B cell (primary cell): ENCODE measurements around the gene BMF. TPM values are rescaled to one million over a fixed set of nuclear protein-coding genes. Genes with fewer than 3 reads are reported as not detected.

Source experiments
- ATAC-seq: fragments of 200-7000 bp; cut with Tn5 transposase; one replicate; pipeline ENCODE4 v1.10.0; 2021; ENCODE audit warnings: low read depth, mild to moderate bottlenecking, moderate number of reproducible peaks, moderate library complexity
- CTCF ChIA-PET: fragments of 350-600 bp; sonication (Branson Sonifier 250); formaldehyde crosslinking; loops from one replicate; lab custom pipeline; 2021; ENCODE audit warnings: antibody characterized with exemption, inconsistent platforms; lab: Charles Lee
- POLR2A ChIA-PET: fragments of 350-600 bp; sonication (Branson Sonifier 250); formaldehyde crosslinking; loops from one replicate; lab custom pipeline; 2021; ENCODE audit warnings: antibody characterized with exemption; lab: Charles Lee
- DNase-seq: peaks from one replicate; pipeline ENCODE4 v3.0.0; 2013
- H2AFZ ChIP-seq: 2 replicates; pipeline ENCODE4 v1.6.1; 2012; ENCODE audit warnings: mild to moderate bottlenecking, low read depth, low read length; ENCODE audit not compliant: insufficient read depth, poor library complexity, severe bottlenecking
- H3K27ac ChIP-seq, 2 donors: 1 replicate in 1 of 2; 2 replicates in 1 of 2; pipeline ENCODE4 v1.5.1; 2012 to 2013; ENCODE audit warnings: low read length in 2 of 2, mild to moderate bottlenecking in 2 of 2, moderate library complexity in 1 of 2
- H3K27me3 ChIP-seq, 4 experiments: fragments of 200-600 bp in 1 of 4; sonication (generic) in 1 of 4; replicated peaks in 1 of 4; 1 replicate in 2 of 4; 2 replicates in 2 of 4; pipeline versions ENCODE4 v1.6.1 to v1.7.0; 2013 to 2016; ENCODE audit warnings: low read length in 3 of 4, mild to moderate bottlenecking in 2 of 4, mixed read lengths in 1 of 4, moderate library complexity in 1 of 4; ENCODE audit not compliant: insufficient read depth in 4 of 4, control insufficient read depth in 3 of 4; ENCODE audit errors: control extremely low read depth in 1 of 4
- H3K36me3 ChIP-seq, 2 experiments: replicated peaks in 1 of 2; 1 replicate in 1 of 2; 2 replicates in 1 of 2; pipeline versions ENCODE4 v1.6.1 to v1.7.1; 2013; ENCODE audit warnings: low read length in 1 of 2; ENCODE audit not compliant: insufficient read depth in 2 of 2, control insufficient read depth in 1 of 2; ENCODE audit errors: control extremely low read depth in 1 of 2, extremely low read depth in 1 of 2
- H3K4me1 ChIP-seq, 2 donors: fragments of 200-600 bp in 1 of 2; sonication (generic) in 1 of 2; 1 replicate in 1 of 2; 2 replicates in 1 of 2; pipeline versions ENCODE4 v1.5.1 to v1.6.1; 2013 to 2017; ENCODE audit warnings: low read length in 2 of 2; ENCODE audit not compliant: control insufficient read depth in 2 of 2, insufficient read depth in 2 of 2
- H3K4me2 ChIP-seq: replicated peaks from 2 replicates; pipeline ENCODE3; 2012; ENCODE audit warnings: mild to moderate bottlenecking, low read depth, low read length; ENCODE audit not compliant: poor library complexity, severe bottlenecking
- H3K4me3 ChIP-seq, 5 experiments: fragments of 200-600 bp in 1 of 5; sonication (generic) in 1 of 5; 1 replicate in 3 of 5; 2 replicates in 2 of 5; pipeline versions ENCODE4 v1.5.1 to v1.7.0; 2011 to 2016; ENCODE audit warnings: low read length in 4 of 5, mild to moderate bottlenecking in 4 of 5, low read depth in 2 of 5, control low read depth in 1 of 5, moderate library complexity in 1 of 5; ENCODE audit not compliant: insufficient read depth in 1 of 5; ENCODE audit errors: control extremely low read depth in 1 of 5, extremely low read depth in 1 of 5
- H3K79me2 ChIP-seq: fragments of 200-600 bp; sonication (generic); one replicate; pipeline ENCODE4 v1.6.0; 2016; ENCODE audit warnings: low read length; ENCODE audit not compliant: control insufficient read depth, insufficient read depth
- H3K9ac ChIP-seq: fragments of 200-600 bp; sonication (generic); 2 replicates; pipeline ENCODE4 v1.6.1; 2017; ENCODE audit warnings: mild to moderate bottlenecking, low read length, moderate library complexity
- H3K9me3 ChIP-seq, 3 donors: one replicate each; pipeline versions ENCODE4 v1.6.1 to v1.7.1; 2013; ENCODE audit warnings: low read length in 2 of 3; ENCODE audit not compliant: control insufficient read depth in 2 of 3, insufficient read depth in 1 of 3; ENCODE audit errors: control extremely low read depth in 1 of 3
- H4K20me1 ChIP-seq: 2 replicates; pipeline ENCODE4 v1.6.0; 2012; ENCODE audit warnings: mild to moderate bottlenecking, low read length; ENCODE audit not compliant: insufficient read depth, control insufficient read depth, poor library complexity, severe bottlenecking
- H3K27ac Mint-ChIP-seq: one replicate; pipeline ENCODE4 v1.8.0; 2021; ENCODE audit warnings: mixed read lengths
- H3K27me3 Mint-ChIP-seq: one replicate; pipeline ENCODE4 v1.8.0; 2021; ENCODE audit warnings: mixed read lengths
- H3K4me1 Mint-ChIP-seq: one replicate; pipeline ENCODE4 v1.8.0; 2021; ENCODE audit warnings: mixed read lengths
- H3K4me3 Mint-ChIP-seq: one replicate; pipeline ENCODE4 v1.8.0; 2021; ENCODE audit warnings: mixed read lengths
- H3K9me3 Mint-ChIP-seq: one replicate; pipeline ENCODE4 v1.8.0; 2022; ENCODE audit warnings: mixed read lengths; ENCODE audit not compliant: insufficient read depth
- EZH2 ChIP-seq: IDR thresholded peaks from 2 replicates; pipeline ENCODE4 v1.6.1; 2012; ENCODE audit warnings: borderline replicate concordance, low read depth, mild to moderate bottlenecking, moderate library complexity, low read length; ENCODE audit not compliant: insufficient read depth, poor library complexity, severe bottlenecking
- WGBS: methylation state at CpG from one replicate; pipeline ENCODE4 v1.1.5; 2013; ENCODE audit warnings: missing lambda C conversion rate; ENCODE audit not compliant: insufficient coverage; 5-methylcytosine and 5-hydroxymethylcytosine counted together
- intact Hi-C: fragments of 100-400 bp; cut with micrococcal nuclease; formaldehyde crosslinking; loops from one replicate; pipeline ENCODE4 v1.10.0; 2022
- polyA plus RNA-seq: library from polyadenylated mRNA; depleted of rRNA; stranded (reverse); fragments of >200 nt; gene quantifications from 2 replicates; pipeline ENCODE4 v1.2.3, GENCODE V29; 2012
- total RNA-seq, 2 donors: library from RNA; stranded (reverse); fragments of 120-200 nt in 1 of 2; gene quantifications; 1 replicate in 1 of 2; 2 replicates in 1 of 2; pipeline versions ENCODE4 v1.2.3 to v1.2.4, GENCODE V29; 2013 to 2022
- TF ChIP-seq, protein P1 (sequence below): fragments of 200-600 bp; IDR thresholded peaks from one replicate; pipeline ENCODE4 v1.8.0; 2022; ENCODE audit warnings: antibody characterized with exemption, mild to moderate bottlenecking

BMF gene
- total and polyA plus RNA-seq, 2 donors (not counting 1 experiment from before 2014, with no cell fraction given): 43.2 to 343 TPM

DNA sequence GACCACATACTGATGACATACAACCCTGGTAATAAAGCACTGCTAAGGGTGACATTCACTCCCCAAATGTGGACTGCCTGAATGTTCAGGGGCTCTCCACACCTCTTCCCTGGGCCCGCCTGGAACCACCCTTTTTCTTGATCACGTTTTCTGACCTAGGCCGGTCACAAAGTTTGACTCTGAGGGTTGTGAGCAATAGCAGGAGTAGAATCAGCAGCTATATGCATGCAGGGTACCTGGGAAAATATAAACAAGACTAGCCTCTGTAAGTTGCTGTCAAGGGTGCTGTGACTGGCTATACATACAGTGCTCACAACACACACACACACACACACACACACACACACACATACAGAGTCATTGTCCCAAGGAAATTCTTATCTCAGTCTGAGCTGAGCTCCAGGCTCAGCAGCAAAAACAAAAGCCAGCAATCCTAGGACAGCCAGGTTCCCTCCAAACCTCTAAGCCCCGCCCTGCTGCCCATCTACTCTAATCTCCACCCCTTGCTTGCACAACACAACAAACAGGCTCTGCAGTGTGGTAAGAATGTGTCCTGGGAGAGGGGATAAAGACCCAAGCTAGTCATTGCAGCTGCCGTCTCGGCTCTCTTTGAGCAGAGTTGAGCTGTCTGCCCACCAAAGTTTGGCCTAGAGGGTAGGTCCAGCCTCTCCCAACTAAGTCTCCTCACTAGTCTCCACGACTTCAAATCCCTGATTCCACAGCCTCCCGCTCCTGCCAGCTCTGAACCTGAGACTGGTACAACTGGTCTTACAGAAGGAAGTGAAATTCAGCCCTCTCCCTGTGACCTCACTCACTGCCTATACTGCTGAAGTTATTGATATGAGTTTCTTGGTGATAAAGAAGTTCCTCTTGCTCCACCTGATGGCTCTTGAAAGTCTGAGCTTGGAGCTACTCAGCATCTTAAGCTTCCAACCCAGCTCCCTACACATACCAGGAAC lies 2.2 kb downstream of the BMF start:
- Histone ChIP-seq H3K27me3 (no peaks in the 10 kb centered on the region), H3K36me3 (peaks cover 0 to 32% of the 10 kb centered on the region in 2 experiments), H3K79me2 (peaks cover 44% of the 10 kb centered on the region), H3K9me3 (no peaks in the 10 kb centered on the region), H3K4me1 (peaks cover 73 to 80% of the 10 kb centered on the region in 2 donors), H3K27ac (peak overlapping the region; percentile 97 to 98), H3K4me2 (peak overlapping the region; percentile 76), H3K4me3 (peak overlapping the region in 4 of 5 experiments; percentile 25 to 44 (median 33)), H3K9ac (peak overlapping the region; percentile 52), H2AFZ (no peak overlapping the region), H4K20me1 (no peaks in the 10 kb centered on the region)
- WGBS: 66% methylated on average over 3 of the region's 8 CpGs
- TF ChIP-seq, protein P1, sequence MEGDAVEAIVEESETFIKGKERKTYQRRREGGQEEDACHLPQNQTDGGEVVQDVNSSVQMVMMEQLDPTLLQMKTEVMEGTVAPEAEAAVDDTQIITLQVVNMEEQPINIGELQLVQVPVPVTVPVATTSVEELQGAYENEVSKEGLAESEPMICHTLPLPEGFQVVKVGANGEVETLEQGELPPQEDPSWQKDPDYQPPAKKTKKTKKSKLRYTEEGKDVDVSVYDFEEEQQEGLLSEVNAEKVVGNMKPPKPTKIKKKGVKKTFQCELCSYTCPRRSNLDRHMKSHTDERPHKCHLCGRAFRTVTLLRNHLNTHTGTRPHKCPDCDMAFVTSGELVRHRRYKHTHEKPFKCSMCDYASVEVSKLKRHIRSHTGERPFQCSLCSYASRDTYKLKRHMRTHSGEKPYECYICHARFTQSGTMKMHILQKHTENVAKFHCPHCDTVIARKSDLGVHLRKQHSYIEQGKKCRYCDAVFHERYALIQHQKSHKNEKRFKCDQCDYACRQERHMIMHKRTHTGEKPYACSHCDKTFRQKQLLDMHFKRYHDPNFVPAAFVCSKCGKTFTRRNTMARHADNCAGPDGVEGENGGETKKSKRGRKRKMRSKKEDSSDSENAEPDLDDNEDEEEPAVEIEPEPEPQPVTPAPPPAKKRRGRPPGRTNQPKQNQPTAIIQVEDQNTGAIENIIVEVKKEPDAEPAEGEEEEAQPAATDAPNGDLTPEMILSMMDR: peak; percentile 35
- TF ChIP-seq EZH2: no peak
- Mint-ChIP-seq H3K27me3 (no peaks in the 10 kb centered on the region), H3K27ac (peak overlapping the region; percentile 97), H3K9me3 (no peaks in the 10 kb centered on the region), H3K4me1 (peaks cover 67% of the 10 kb centered on the region), H3K4me3 (peak overlapping the region; percentile 90)
- ChIA-PET POLR2A (interaction anchor here (0.5 to 15.7 kb wide), 21 partner anchors 9 to 204 kb away, joined by 3 to 324 read pairs (median 6); partner anchors contain the start of genes BUB1B and SRP14), CTCF (interaction anchor here (0.6 to 33.4 kb wide), 35 partner anchors 9 to 319 kb away, joined by 3 to 934 read pairs (median 5); partner anchors contain the start of genes ANKRD63, BUB1B, INAFM2 and PLCB2)
- peak; percentile 87 for DNase-seq
- ATAC-seq: peak; percentile 44
- intact Hi-C loops: loop anchor here (1.0 to 5.0 kb wide), 7 partner anchors 8 to 216 kb away; partner anchors contain the start of genes EIF2AK4 and INAFM2
